Activated B cell treated with CpG ODN at 0.5 μM for 24 hours (primary cell): ENCODE measurements around the gene TFF3. TPM values are rescaled to one million over a fixed set of nuclear protein-coding genes. Genes with fewer than 3 reads are reported as not detected.

Source experiments
- ATAC-seq: fragments of 200-7000 bp; cut with Tn5 transposase; one replicate; pipeline ENCODE4 v1.10.0; 2021; ENCODE audit warnings: low read depth, mild to moderate bottlenecking, moderate library complexity
- CTCF ChIA-PET: fragments of 350-600 bp; sonication (Branson Sonifier 250); formaldehyde crosslinking; loops from one replicate; lab custom pipeline; 2021; ENCODE audit warnings: antibody characterized with exemption; lab: Charles Lee
- POLR2A ChIA-PET: fragments of 350-600 bp; sonication (Branson Sonifier 250); formaldehyde crosslinking; loops from one replicate; lab custom pipeline; 2021; ENCODE audit warnings: antibody characterized with exemption; lab: Charles Lee
- DNase-seq: peaks from one replicate; pipeline ENCODE4 v3.0.0; 2022
- H3K27ac Mint-ChIP-seq: one replicate; pipeline ENCODE4 v1.8.0; 2020; ENCODE audit warnings: mixed read lengths
- H3K27me3 Mint-ChIP-seq: one replicate; pipeline ENCODE4 v1.8.0; 2021; ENCODE audit warnings: mixed read lengths
- H3K36me3 Mint-ChIP-seq: one replicate; pipeline ENCODE4 v1.8.0; 2021; ENCODE audit warnings: low read depth, mixed read lengths
- H3K4me1 Mint-ChIP-seq: one replicate; pipeline ENCODE4 v1.8.0; 2021; ENCODE audit warnings: mixed read lengths
- H3K4me3 Mint-ChIP-seq: one replicate; pipeline ENCODE4 v1.8.0; 2020; ENCODE audit warnings: mild to moderate bottlenecking, mixed read lengths
- H3K9me3 Mint-ChIP-seq: one replicate; pipeline ENCODE4 v1.8.0; 2020; ENCODE audit warnings: mixed read lengths
- intact Hi-C: fragments of 100-400 bp; cut with micrococcal nuclease; formaldehyde crosslinking; loops from one replicate; pipeline ENCODE4 v1.15.1; 2024
- total RNA-seq: library from RNA; stranded (reverse); gene quantifications from 2 replicates; pipeline ENCODE4 v1.2.3, GENCODE V29; 2022
- TF ChIP-seq, protein P1 (sequence below): fragments of 200-600 bp; IDR thresholded peaks from one replicate; pipeline ENCODE4 v1.8.0; 2022; ENCODE audit warnings: antibody characterized with exemption, mild to moderate bottlenecking

The TFF3 gene
- total RNA-seq, 1 donor from 2014 or later = not detected

GRCh38 chr21:42298657-42299056, 16.6 kb downstream of the TFF3 start:
- intact Hi-C loops = no loop called here
- ChIA-PET POLR2A (no interaction called here), CTCF (no interaction called here)
- Mint-ChIP-seq H3K4me3 (no peak overlapping the region), H3K9me3 (no peaks in the 10 kb centered on the region), H3K27me3 (no peaks in the 10 kb centered on the region), H3K4me1 (no peaks in the 10 kb centered on the region), H3K36me3 (peaks cover 35% of the 10 kb centered on the region), H3K27ac (no peak overlapping the region)
- no peak for DNase-seq
- ATAC-seq = no peak
- TF ChIP-seq, protein P1, sequence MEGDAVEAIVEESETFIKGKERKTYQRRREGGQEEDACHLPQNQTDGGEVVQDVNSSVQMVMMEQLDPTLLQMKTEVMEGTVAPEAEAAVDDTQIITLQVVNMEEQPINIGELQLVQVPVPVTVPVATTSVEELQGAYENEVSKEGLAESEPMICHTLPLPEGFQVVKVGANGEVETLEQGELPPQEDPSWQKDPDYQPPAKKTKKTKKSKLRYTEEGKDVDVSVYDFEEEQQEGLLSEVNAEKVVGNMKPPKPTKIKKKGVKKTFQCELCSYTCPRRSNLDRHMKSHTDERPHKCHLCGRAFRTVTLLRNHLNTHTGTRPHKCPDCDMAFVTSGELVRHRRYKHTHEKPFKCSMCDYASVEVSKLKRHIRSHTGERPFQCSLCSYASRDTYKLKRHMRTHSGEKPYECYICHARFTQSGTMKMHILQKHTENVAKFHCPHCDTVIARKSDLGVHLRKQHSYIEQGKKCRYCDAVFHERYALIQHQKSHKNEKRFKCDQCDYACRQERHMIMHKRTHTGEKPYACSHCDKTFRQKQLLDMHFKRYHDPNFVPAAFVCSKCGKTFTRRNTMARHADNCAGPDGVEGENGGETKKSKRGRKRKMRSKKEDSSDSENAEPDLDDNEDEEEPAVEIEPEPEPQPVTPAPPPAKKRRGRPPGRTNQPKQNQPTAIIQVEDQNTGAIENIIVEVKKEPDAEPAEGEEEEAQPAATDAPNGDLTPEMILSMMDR = no peak

- Mint-ChIP-seq H3K27ac (no peak overlapping the region), H3K36me3 (peaks cover 35% of the 10 kb centered on the region), H3K4me3 (no peak overlapping the region), H3K4me1 (no peaks in the 10 kb centered on the region), H3K27me3 (no peaks in the 10 kb centered on the region), H3K9me3 (no peaks in the 10 kb centered on the region)
- ATAC-seq = no peak
- DNase-seq = no peak
- intact Hi-C loops = no loop called here
- TF ChIP-seq, protein P1 = no peak
- CTCF ChIA-PET = no interaction called here
- POLR2A ChIA-PET = interaction anchor here (0.6 kb wide), 1 partner anchor 433 kb away, joined by 10 read pairs; no protein-coding TSS in a partner anchor
Measured at GRCh38 chr21:42298237-42298636, 17.0 kb downstream of the TFF3 start.

GRCh38 chr21:42297377-42297776, 17.8 kb downstream of the TFF3 start:
- peaks cover 35% of the 10 kb centered on the region for H3K36me3 Mint-ChIP-seq
- ChIA-PET CTCF (interaction anchor here (1.1 kb wide), 1 partner anchor 38 kb away, joined by 3 read pairs; no protein-coding TSS in a partner anchor), POLR2A (no interaction called here)
- TF ChIP-seq, protein P1 = no peak
- no peak for DNase-seq
- intact Hi-C loops = no loop called here
- no peaks in the 10 kb centered on the region for H3K9me3 Mint-ChIP-seq
- H3K4me3 Mint-ChIP-seq = no peak overlapping the region
- H3K27me3 Mint-ChIP-seq = no peaks in the 10 kb centered on the region
- H3K27ac Mint-ChIP-seq = no peak overlapping the region
- no peak for ATAC-seq
- no peaks in the 10 kb centered on the region for H3K4me1 Mint-ChIP-seq

DNA sequence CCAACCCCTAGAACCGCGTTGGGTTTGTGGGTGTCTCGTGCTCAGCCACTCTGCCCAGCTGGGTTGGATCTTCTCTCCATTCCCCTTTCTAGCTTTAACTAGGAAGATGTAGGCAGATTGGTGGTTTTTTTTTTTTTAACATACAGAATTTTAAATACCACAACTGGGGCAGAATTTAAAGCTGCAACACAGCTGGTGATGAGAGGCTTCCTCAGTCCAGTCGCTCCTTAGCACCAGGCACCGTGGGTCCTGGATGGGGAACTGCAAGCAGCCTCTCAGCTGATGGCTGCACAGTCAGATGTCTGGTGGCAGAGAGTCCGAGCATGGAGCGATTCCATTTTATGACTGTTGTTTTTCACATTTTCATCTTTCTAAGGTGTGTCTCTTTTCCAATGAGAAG, 18.7 kb downstream of the TFF3 start:
- Mint-ChIP-seq H3K27ac (no peak overlapping the region), H3K9me3 (no peaks in the 10 kb centered on the region), H3K36me3 (peaks cover 40% of the 10 kb centered on the region), H3K4me3 (no peak overlapping the region), H3K27me3 (no peaks in the 10 kb centered on the region), H3K4me1 (no peaks in the 10 kb centered on the region)
- ChIA-PET CTCF (interaction anchor here (1.1 to 1.6 kb wide), 2 partner anchors 13 to 37 kb away, joined by 3 to 5 read pairs; no protein-coding TSS in a partner anchor), POLR2A (interaction anchor here (0.8 kb wide), 1 partner anchor 13 kb away, joined by 3 read pairs; no protein-coding TSS in a partner anchor)
- TF ChIP-seq, protein P1 = no peak
- ATAC-seq (no peak), DNase-seq (no peak)
- intact Hi-C loops = no loop called here

GRCh38 chr21:42295845-42296244, 19.4 kb downstream of the TFF3 start:
- Mint-ChIP-seq H3K36me3 (peaks cover 45% of the 10 kb centered on the region), H3K9me3 (no peaks in the 10 kb centered on the region), H3K4me1 (no peaks in the 10 kb centered on the region), H3K4me3 (no peak overlapping the region), H3K27me3 (no peaks in the 10 kb centered on the region), H3K27ac (no peak overlapping the region)
- ATAC-seq (no peak), DNase-seq (no peak)
- TF ChIP-seq, protein P1 = no peak
- CTCF ChIA-PET = interaction anchor here (1.6 kb wide), 1 partner anchor 14 kb away, joined by 5 read pairs; no protein-coding TSS in a partner anchor
- POLR2A ChIA-PET = interaction anchor here (0.6 to 0.8 kb wide), 2 partner anchors 14 to 218 kb away, joined by 3 to 8 read pairs; no protein-coding TSS in a partner anchor
- intact Hi-C loops = no loop called here
